Esophagus muscularis mucosa (tissue), 3 donors: Measurements from ENCODE around the gene SOX30.

Experiments used
- CTCF ChIP-seq, 3 experiments: fragments of 200-600 bp in 2 of 3; fragments of 450-650 bp in 1 of 3; sonication (generic) in 2 of 3; IDR thresholded peaks; one replicate each; pipeline ENCODE4 v1.5.1; 2017 to 2019; ENCODE audit warnings: antibody characterized with exemption in 3 of 3, mild to moderate bottlenecking in 2 of 3, moderate library complexity in 1 of 3
- POLR2A ChIP-seq: fragments of 450-650 bp; IDR thresholded peaks from one replicate; pipeline ENCODE4 v1.6.1; 2017; ENCODE audit warnings: antibody characterized with exemption, moderate library complexity, mild to moderate bottlenecking, low read depth
- POLR2AphosphoS5 ChIP-seq, 2 donors: sonication (generic); formaldehyde crosslinking; IDR thresholded peaks; one replicate each; pipeline ENCODE4 v1.6.1; 2017; ENCODE audit warnings: antibody characterized with exemption in 2 of 2

DNA sequence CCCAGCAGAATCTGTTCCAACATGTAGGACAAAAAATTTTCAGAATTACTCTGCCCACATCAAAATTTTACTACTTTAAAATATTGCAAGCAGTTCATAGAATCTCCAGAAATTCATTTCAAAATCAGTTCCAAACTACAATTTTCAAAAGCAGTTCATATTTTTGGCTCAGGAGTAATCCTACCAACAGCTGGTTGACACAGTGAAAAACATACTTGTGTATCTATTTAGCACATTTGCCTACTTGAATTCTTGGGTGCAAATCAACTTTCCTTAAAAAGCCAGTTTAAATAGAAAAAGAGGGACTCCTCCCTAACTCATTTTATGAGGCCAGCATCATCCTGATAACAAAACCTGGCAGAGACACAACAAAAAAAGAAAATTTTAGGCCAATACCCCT is 31.5 kb downstream of the SOX30 start:
- TF ChIP-seq CTCF (IDR thresholded peaks at IDR 0.05) (no peak), POLR2A (no peak), POLR2AphosphoS5 (IDR thresholded peaks at IDR 0.05) (no peak)
